Bronchus fibroblast of lung (primary cell): ENCODE measurements around the gene SPANXN3. TPM values are rescaled to one million over a fixed set of nuclear protein-coding genes. Genes with fewer than 3 reads are reported as not detected.

Experiments
- total RNA-seq: library from RNA; depleted of rRNA; stranded (reverse); fragments of >200 nt; gene quantifications from 2 replicates; pipeline ENCODE4 v1.2.3, GENCODE V29; 2015

The SPANXN3 gene
- not detected in 2 replicates for total RNA-seq

DNA sequence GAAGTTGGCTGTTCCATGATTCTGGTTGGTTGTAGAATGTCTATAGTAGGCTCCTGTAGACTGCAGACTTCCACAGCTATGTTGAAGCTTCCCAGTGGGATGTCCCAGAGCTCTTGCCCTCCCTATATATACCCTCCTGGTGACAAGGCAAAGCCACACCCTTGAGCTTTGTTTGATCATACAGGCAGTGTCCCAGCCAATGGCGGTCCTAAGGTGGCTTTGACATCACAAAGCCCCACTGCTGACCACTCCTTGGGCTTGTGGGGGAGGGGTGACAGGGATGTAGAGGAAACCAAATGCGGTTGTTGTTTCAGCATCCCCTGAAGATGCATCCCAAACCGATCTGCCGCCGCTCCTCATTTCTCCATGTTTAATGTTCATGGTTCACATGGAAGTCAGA, at the start of gene SPANXN3:
Gene SPANXN3 (minus strand): TSS at position 101 of the 400 bp plus-strand sequence. CDS start 84 bp downstream, at position 17.

Other genes starting within 250 kb of the SPANXN3 start
- gene SLITRK4, start 118.6 kb upstream of the SPANXN3 start, total RNA-seq: under 0.01 and 0.17 TPM in 2 replicates
- gene SPANXN2, start 203.3 kb upstream of the SPANXN3 start, total RNA-seq: not detected in 2 replicates